ENCODE data around the gene DCAF17. TPM values are rescaled to one million over a fixed set of nuclear protein-coding genes. Genes with fewer than 3 reads are reported as not detected.

DCAF17 gene, protein sequence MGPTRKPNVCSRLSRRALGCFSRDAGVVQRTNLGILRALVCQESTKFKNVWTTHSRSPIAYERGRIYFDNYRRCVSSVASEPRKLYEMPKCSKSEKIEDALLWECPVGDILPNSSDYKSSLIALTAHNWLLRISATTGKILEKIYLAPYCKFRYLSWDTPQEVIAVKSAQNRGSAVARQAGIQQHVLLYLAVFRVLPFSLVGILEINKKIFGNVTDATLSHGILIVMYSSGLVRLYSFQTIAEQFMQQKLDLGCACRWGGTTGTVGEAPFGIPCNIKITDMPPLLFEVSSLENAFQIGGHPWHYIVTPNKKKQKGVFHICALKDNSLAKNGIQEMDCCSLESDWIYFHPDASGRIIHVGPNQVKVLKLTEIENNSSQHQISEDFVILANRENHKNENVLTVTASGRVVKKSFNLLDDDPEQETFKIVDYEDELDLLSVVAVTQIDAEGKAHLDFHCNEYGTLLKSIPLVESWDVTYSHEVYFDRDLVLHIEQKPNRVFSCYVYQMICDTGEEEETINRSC
- 10 to 100 TPM in 1 of 2 donors, 1 to 10 TPM in 1; 6.0 to 10.7 TPM for total RNA-seq
- long read RNA-seq, partial matches to known transcripts, result 1 of 2 reads
- long read RNA-seq, other reads (novel, unspliced or antisense), result 1 of 2 reads

DNA sequence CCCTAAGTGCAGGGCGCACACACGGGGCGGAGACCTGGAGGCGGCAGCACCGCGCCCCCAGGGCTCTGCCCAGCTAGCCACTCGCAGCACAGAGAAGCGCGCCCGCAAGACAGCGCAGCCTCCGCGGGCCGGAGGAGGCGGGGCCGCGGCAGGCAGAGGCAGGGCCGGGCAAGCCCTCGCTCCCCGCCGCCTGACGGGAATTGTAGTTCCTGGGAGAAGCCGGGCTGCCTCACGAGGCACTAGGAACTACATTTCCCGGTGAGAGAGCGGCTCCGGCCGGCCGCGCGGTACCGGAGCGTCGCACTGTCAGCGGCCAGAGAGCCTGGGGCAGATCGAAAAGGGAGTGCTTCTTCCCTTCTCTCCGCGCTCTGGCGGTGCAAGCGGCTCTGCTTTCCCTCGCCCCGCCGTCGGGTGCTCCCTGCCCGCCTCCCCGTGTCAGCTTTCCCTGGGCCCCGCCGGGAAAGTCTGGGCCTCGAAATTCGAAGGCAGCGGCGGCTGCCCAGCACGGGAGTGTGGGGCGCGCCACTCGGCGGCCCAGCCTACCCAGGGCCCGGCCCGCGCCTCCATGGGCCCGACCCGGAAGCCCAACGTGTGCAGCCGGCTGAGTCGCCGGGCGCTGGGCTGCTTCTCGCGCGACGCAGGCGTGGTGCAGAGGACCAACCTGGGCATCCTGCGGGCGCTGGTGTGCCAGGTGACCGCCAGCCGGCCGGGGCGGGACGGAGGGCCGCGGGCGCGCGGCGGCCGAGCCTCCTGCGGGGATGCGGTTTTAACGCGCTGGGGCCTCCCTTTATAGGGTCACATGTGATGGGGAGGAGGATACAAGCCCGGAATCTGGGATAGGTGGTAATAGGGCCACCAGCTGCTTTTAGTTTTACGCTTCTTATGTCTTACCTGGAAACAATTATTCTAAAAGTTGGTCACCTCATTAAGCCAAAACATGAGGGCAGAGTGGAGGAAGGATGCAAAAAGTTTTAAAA, at the start of gene DCAF17:
TSS of gene DCAF17 (plus strand) at position 214 of the 977 bp plus-strand sequence. CDS start at position 566, 352 bp downstream.
- peak; percentile 97 for DNase-seq
- intact Hi-C loops (cut with DNase I), result loop anchor here in 1 of 2 donors (5.0 kb wide), 1 partner anchor 462 kb away; no protein-coding TSS in a partner anchor
- ATAC-seq, result peak; percentile 98 to 99

GRCh38 chr2:171386627-171387026, 47.4 kb upstream of the DCAF17 start:
- DNase-seq (no peak), ATAC-seq (no peak)
- intact Hi-C loops (cut with DNase I), result no loop called here

DNA sequence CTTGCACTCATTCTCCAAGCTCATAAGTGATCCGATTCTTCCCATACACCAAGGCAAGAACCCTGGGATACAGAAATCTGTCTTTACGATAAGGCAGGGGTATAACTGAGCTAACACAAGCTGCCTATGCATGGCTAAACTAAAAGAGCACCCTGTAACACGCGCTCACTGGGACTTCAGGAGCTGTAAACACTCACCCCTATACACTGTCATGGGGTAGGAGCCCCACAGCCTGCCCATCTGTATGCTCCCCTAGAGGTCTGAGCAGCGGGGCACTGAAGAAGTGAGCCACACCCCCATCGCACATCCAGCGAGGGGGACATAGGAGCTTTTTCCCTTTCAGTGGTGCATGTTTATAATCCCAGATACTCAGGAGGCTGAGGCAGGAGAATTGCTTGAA, 47.0 kb upstream of the DCAF17 start:
- intact Hi-C loops (cut with DNase I), result no loop called here
- ATAC-seq, result no peak
- DNase-seq, result no peak

- ATAC-seq (no peak), DNase-seq (no peak)
- intact Hi-C loops (cut with DNase I), result no loop called here
Measured at GRCh38 chr2:171389325-171389724, 44.7 kb upstream of the DCAF17 start.

DNA sequence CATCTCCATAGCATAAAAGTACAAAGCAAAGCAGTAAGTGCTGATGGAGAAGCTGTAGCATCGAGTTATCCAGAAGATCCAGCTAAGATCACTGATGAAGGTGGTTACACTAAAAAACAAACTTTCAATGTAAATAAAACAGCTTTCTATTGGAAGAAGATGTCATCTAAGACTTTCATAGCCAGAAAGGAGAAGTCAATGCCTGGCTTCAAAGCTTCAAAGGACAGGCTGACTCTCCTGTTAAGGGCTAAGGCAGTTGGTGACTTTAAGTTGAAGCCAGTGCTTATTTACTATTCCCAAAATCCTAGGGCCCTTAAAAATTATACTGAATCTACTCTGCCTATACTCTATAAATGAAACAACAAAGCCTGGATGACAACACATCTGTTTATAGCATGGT, 44.2 kb upstream of the DCAF17 start:
- DNase-seq (no peak), ATAC-seq (no peak)
- intact Hi-C loops (cut with DNase I), result no loop called here

GRCh38 chr2:171390941-171391516, 43.0 kb upstream of the DCAF17 start:
- intact Hi-C loops (cut with DNase I), result no loop called here
- DNase-seq, result no peak
- no peak for ATAC-seq

DNA sequence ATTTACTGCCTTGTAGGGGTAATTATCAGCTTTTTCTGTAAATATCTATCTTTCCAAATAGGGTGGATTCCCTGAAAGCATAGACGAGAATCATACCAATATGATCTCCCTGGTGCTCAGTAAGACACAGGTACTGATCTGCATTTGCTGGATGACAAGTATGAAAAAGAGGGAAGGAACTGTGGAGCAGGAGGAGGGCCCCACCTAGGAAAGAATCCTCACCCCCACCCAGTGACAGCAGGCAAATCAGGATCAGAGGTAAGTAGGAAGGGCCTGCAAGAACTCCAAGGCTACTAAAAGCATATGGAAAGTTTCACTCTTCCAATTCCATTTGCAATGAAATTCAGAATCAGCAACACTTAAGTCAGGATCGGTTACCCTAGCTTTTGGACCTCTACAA, 42.5 kb upstream of the DCAF17 start:
- intact Hi-C loops (cut with DNase I), result no loop called here
- ATAC-seq, result no peak
- DNase-seq, result no peak

GRCh38 chr2:171393487-171393886, 40.5 kb upstream of the DCAF17 start:
- ATAC-seq (no peak), DNase-seq (no peak)
- intact Hi-C loops (cut with DNase I), result no loop called here

DNA sequence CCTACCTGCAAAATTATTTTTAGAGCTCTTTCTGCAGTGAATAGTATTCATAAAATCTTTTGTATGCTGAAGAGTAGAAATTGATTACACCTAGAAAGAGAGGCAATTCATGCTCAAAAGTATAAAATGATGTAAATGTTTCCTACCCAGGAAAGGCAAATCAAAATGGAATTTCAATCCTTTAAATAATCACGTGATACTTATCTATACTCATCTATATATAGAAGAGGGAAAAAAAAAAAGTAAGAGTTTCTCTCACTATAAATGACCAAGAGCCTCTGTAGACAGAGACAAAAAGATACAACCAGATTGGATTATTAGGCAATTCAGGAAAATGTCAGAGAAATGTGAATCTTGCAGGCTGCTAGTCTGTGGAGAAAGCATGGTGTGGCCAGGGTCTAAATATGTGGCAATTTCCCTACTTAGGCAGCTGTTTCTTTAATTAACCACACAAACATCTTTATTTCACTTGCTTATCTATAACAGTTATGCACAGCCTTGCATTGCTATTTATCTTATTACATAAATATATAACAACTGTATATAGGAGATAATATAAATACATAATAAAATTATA, 39.8 kb upstream of the DCAF17 start:
- intact Hi-C loops (cut with DNase I), result no loop called here
- DNase-seq (no peak), ATAC-seq (no peak)

DNA sequence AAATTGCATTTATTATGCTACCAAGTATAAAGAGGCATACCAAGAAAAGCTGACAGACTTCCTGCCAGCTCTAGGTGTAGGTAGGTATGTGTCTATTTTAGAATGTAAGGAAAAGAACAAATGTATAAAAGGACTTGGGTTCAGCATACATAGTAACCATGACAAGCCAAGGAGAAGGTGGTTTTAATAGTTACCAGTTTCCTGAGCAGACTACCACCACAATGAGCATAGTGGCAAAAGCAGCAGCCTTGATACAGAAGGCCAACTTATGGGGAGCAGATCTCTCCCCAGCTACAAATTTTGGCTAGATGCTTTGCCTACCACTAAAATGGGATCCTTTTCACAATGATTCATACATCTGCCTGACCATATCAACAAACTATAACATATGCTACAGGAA, 34.7 kb upstream of the DCAF17 start:
- ATAC-seq, result no peak

GRCh38 chr2:171400395-171400794, 33.6 kb upstream of the DCAF17 start:
- no peak for ATAC-seq
- DNase-seq, result no peak
- intact Hi-C loops (cut with DNase I), result no loop called here

More for the DNA sequence above, 34.7 kb upstream of the DCAF17 start:
- intact Hi-C loops (cut with DNase I), result no loop called here
- no peak for DNase-seq

DNA sequence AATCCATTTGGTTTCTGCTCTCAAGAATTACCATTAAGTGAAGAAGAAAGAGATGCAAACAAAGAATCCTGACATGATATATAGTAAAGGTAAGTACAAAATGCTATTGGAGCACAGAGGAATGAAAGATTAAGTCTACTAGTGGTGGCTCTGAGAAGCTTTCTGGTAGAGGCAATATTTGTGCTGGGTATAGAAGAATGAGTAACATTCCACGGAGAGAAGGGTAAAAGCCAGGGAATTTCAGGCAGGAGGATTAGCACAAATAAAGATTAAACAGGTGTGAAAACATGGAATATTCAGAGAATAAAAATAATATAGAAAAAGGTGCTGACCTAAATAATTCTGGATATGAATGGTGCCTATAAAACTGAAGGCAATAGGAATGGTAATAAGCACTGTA, 32.1 kb upstream of the DCAF17 start:
- ATAC-seq (no peak), DNase-seq (no peak)
- intact Hi-C loops (cut with DNase I), result no loop called here

DNA sequence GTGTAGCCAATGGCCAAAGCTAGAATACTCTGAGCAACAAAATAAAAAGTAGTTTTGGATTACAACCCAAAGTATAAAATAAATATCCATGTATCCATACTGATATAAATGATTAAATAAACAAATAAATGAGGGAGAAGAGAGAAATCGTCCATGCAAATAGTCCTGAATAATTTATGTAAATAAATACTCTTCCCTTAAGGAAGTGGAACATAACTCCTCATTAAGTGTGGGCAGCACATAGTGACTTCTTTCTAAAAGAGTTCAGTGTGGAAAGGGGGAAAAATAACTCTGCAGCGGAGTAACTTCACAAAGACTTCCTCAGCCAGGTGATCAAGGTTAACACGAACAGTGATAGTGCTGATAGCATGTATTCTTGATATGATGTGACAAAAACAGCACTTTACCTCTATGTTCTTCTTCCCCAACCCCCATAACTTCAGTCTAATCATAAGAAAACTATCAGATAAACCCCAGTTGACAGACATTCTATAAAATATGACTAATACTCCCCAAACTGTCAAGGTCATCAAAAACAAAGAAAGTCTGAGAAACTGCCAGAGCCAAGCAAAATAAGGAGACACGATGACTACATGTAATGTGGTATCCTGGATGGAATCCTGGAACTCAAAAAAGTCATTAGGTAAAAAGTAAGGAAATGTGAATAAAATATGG, 31.0 kb upstream of the DCAF17 start:
- intact Hi-C loops (cut with DNase I), result no loop called here
- no peak for ATAC-seq
- DNase-seq, result no peak

GRCh38 chr2:171404261-171404660, 29.8 kb upstream of the DCAF17 start:
- DNase-seq, result no peak
- intact Hi-C loops (cut with DNase I), result no loop called here
- ATAC-seq, result no peak

DNA sequence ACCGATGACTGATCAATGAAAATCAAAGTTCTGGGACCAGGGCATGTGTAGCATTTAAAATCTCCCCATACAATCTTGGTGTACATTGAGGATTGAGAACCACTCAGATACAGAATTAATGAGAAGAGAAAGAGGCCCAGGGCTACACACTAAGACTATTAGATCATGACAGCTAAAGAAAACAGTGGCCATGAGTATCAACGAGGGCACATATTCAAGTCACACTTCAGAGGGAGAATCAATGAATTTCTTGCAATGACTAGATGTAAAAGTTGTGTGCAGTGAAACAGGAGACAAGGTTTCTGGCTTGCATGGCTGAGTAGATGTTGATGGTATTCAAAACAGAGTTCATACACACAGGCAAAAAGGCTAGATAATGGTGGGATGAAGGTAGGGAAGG, 29.3 kb upstream of the DCAF17 start:
- intact Hi-C loops (cut with DNase I), result no loop called here
- DNase-seq (no peak), ATAC-seq (no peak)

DNA sequence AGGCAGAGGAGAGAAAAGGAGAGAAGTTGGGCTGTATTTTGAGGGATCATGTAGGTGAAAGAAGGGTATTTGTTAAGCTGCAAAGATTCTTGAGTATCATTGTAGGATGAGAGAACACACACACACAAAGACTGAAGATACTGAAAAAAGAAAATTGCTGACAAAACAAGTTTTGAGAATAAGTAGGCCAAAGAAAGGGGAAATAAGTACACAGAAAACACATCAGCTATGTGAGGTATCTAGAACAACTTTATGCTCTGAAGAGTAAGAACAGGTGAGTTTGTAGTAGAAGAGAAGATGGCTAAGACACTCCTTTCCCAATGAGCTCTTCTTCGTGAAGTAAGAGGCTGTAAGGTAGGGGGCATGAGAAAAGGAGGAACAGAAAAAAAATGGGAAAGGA, 28.5 kb upstream of the DCAF17 start:
- ATAC-seq (no peak), DNase-seq (no peak)
- intact Hi-C loops (cut with DNase I), result no loop called here

DNA sequence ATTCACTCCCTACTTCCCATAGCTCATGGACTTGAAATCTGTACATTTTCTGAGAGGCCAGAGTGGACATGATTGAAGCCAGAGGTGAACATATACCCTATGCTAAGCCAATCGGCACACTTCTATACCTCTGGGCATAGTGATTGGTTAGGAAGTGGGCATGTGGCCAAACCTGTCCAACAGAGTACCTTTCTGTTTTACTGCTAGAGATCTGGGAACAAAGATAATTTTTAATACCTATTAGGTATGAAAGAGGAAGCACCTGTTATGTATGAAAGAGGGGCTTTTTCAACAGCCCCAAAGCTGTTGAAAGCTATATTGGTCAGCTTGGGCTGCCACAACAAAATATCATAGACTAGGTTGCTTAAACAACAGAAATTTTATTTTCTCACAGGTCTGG, 28.0 kb upstream of the DCAF17 start:
- no peak for DNase-seq
- no peak for ATAC-seq
- intact Hi-C loops (cut with DNase I), result no loop called here

- ATAC-seq (no peak), DNase-seq (no peak)
- intact Hi-C loops (cut with DNase I), result no loop called here
Measured at GRCh38 chr2:171407030-171407675, 26.9 kb upstream of the DCAF17 start.
